ENCODE data around the gene RXRB.

Gene RXRB

GRCh38 chr6:33198159-33198852 lies 2.2 kb downstream of the RXRB start:
- no peaks in the 10 kb centered on the region for H3K9me3 ChIP-seq (ENCODE audit: control insufficient read depth in 5 of 5, low read length in 5 of 5)
- H3K27ac ChIP-seq (ENCODE audit: low read depth, low read length): no peak overlapping the region
- H3K4me1 ChIP-seq (ENCODE audit: control insufficient read depth in 5 of 5, insufficient read depth in 5 of 5, low read length in 5 of 5): peaks cover 13 to 47% (median 43%) of the 10 kb centered on the region in 5 donors
- peaks cover 7 to 57% (median 51%) of the 10 kb centered on the region in 5 donors for H3K36me3 ChIP-seq (ENCODE audit: control insufficient read depth in 5 of 5, insufficient read depth in 5 of 5, low read length in 5 of 5)
- peak overlapping the region in 1 of 5 donors; percentile 23 for H3K9ac ChIP-seq (ENCODE audit: low read length in 5 of 5)
- H3K27me3 ChIP-seq (ENCODE audit: control insufficient read depth in 5 of 5, insufficient read depth in 4 of 5, low read length in 5 of 5): no peaks in the 10 kb centered on the region
- peak overlapping the region in 1 of 5 donors; percentile 0 for H3K4me3 ChIP-seq (ENCODE audit: low read depth in 1 of 5, low read length in 5 of 5)

- Histone ChIP-seq H3K4me3 (ENCODE audit: low read depth in 1 of 5, low read length in 5 of 5) (peak overlapping the region in 1 of 5 donors; percentile 0), H3K4me1 (ENCODE audit: control insufficient read depth in 5 of 5, insufficient read depth in 5 of 5, low read length in 5 of 5) (peaks cover 15 to 52% (median 47%) of the 10 kb centered on the region in 5 donors), H3K9ac (ENCODE audit: low read length in 5 of 5) (no peak overlapping the region)
These were observed 2.9 kb downstream of the RXRB start for GRCh38 chr6:33197431-33198048.

DNA sequence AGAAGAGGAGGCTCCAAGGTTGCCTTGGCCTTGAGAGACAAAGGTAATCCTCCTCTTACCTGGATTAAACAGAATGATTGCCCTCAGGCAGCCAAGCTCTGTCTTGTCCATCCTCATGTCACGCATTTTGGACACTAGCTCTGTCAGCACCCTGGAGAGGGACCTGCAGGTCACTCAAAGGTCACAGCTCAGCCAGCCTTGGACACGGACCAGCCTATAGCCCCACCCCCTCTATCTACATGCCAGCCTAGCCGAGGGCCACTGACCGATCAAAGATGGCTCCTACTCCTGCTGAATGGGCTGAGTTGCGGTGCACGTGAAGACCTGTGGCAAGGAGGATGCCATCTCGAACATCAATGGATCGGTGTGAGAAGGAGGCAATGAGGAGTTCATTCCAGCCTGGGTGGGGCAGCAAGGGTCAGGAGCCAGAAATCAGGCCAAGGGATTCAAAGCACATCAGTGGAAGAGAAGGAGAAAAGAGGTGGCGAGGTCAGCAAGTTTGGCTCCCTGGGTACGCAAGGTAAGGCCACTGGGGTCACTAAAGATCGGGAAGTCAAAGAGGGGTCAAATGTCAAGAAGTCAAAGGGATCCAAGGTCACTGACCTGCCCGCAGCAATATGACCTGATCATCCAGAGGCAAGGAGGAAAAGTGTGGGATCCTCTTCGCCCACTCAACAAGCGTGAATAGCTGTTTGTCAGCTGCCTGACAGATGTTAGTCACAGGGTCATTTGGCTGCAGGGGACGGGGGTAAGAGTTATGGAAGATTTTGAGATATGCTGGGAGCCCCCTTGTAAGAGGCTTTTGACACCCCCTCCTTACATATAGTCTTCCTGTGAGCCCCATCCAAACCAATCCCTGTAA lies 4.9 kb downstream of the RXRB start:
- H3K4me3 ChIP-seq (ENCODE audit: low read depth in 1 of 5, low read length in 5 of 5): no peak overlapping the region
- H3K9ac ChIP-seq (ENCODE audit: low read length in 5 of 5): no peak overlapping the region
- peaks cover 5 to 49% (median 46%) of the 10 kb centered on the region in 5 donors for H3K4me1 ChIP-seq (ENCODE audit: control insufficient read depth in 5 of 5, insufficient read depth in 5 of 5, low read length in 5 of 5)
- H3K36me3 ChIP-seq (ENCODE audit: control insufficient read depth in 5 of 5, insufficient read depth in 5 of 5, low read length in 5 of 5): peaks cover 0 to 41% (median 37%) of the 10 kb centered on the region in 5 donors
- H3K27me3 ChIP-seq (ENCODE audit: control insufficient read depth in 5 of 5, insufficient read depth in 4 of 5, low read length in 5 of 5): peaks cover 10 to 16% (median 14%) of the 10 kb centered on the region in 5 donors
- H3K9me3 ChIP-seq (ENCODE audit: control insufficient read depth in 5 of 5, low read length in 5 of 5): no peaks in the 10 kb centered on the region
- H3K27ac ChIP-seq (ENCODE audit: low read depth, low read length): no peak overlapping the region

More at GRCh38 chr6:33197431-33198048, 2.9 kb downstream of the RXRB start:
- Histone ChIP-seq H3K27me3 (ENCODE audit: control insufficient read depth in 5 of 5, insufficient read depth in 4 of 5, low read length in 5 of 5) (no peaks in the 10 kb centered on the region), H3K9me3 (ENCODE audit: control insufficient read depth in 5 of 5, low read length in 5 of 5) (no peaks in the 10 kb centered on the region), H3K27ac (ENCODE audit: low read depth, low read length) (no peak overlapping the region), H3K36me3 (ENCODE audit: control insufficient read depth in 5 of 5, insufficient read depth in 5 of 5, low read length in 5 of 5) (peaks cover 3 to 49% (median 44%) of the 10 kb centered on the region in 5 donors)

- Histone ChIP-seq H3K9me3 (ENCODE audit: control insufficient read depth in 5 of 5, low read length in 5 of 5) (no peaks in the 10 kb centered on the region), H3K9ac (ENCODE audit: low read length in 5 of 5) (no peak overlapping the region), H3K27me3 (ENCODE audit: control insufficient read depth in 5 of 5, insufficient read depth in 4 of 5, low read length in 5 of 5) (peaks cover 13 to 24% (median 16%) of the 10 kb centered on the region in 5 donors), H3K27ac (ENCODE audit: low read depth, low read length) (no peak overlapping the region), H3K4me3 (ENCODE audit: low read depth in 1 of 5, low read length in 5 of 5) (no peak overlapping the region), H3K4me1 (ENCODE audit: control insufficient read depth in 5 of 5, insufficient read depth in 5 of 5, low read length in 5 of 5) (peaks cover 3 to 49% (median 43%) of the 10 kb centered on the region in 5 donors), H3K36me3 (ENCODE audit: control insufficient read depth in 5 of 5, insufficient read depth in 5 of 5, low read length in 5 of 5) (peaks cover 0 to 41% (median 37%) of the 10 kb centered on the region in 5 donors)
These were observed 6.0 kb downstream of the RXRB start for GRCh38 chr6:33194431-33194979.

- peaks cover 2 to 44% (median 35%) of the 10 kb centered on the region in 5 donors for H3K4me1 ChIP-seq (ENCODE audit: control insufficient read depth in 5 of 5, insufficient read depth in 5 of 5, low read length in 5 of 5)
- H3K4me3 ChIP-seq (ENCODE audit: low read depth in 1 of 5, low read length in 5 of 5): no peak overlapping the region
- no peak overlapping the region for H3K9ac ChIP-seq (ENCODE audit: low read length in 5 of 5)
- no peaks in the 10 kb centered on the region for H3K9me3 ChIP-seq (ENCODE audit: control insufficient read depth in 5 of 5, low read length in 5 of 5)
- H3K36me3 ChIP-seq (ENCODE audit: control insufficient read depth in 5 of 5, insufficient read depth in 5 of 5, low read length in 5 of 5): peaks cover 0 to 41% (median 37%) of the 10 kb centered on the region in 5 donors
- H3K27ac ChIP-seq (ENCODE audit: low read depth, low read length): no peak overlapping the region
- peaks cover 13 to 30% (median 21%) of the 10 kb centered on the region in 5 donors for H3K27me3 ChIP-seq (ENCODE audit: control insufficient read depth in 5 of 5, insufficient read depth in 4 of 5, low read length in 5 of 5)
These were observed 6.8 kb downstream of the RXRB start for GRCh38 chr6:33193619-33194018.

DNA sequence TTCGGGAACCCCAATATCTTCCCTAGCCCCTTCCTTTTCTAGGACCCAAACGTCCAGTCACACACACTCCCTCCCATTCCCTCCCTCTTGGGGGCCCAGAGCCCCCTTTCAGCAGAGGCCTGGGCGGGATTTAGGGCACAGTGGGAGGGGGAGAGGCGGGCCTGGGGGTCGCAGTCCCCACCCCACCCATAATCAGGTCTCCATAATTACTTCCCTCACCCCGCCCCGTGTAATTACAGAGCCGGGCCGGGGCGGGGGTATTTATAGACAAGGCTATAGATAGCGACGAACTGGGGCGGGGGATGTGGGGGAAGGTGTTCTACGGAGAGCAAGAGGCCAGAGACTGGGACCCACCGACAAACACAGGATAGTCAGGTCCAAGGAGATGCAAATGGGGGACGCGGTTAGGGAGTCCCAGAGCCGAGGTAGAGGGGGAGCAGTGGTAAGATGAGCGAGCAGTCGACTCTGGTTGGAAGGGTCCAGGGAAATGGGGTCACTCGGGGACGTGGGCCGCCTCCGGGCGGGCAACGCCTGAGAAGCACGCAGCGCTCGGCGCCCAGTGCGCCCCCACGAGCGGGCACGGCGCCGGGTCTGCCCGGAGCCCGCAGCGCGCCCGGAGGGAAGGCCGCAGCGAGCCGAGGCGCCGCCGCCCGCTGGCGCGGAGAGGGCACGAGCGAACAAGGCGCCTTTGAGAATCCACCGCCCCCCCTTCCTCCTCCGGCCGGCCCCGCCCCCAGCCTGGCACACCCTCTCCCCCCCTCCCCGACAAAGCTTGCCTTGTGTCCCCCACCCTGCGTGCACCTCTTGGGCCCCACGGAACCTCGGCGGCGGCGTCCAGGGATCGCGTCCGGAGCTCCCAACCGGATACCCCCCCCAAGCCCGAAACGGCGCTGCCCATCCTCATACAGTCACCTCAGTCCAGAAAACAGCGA lies 7.5 kb downstream of the RXRB start:
- H3K9ac ChIP-seq (ENCODE audit: low read length in 5 of 5): peak overlapping the region in 3 of 5 donors; percentile 36 to 71 (median 40)
- peaks cover 0 to 40% (median 37%) of the 10 kb centered on the region in 5 donors for H3K36me3 ChIP-seq (ENCODE audit: control insufficient read depth in 5 of 5, insufficient read depth in 5 of 5, low read length in 5 of 5)
- no peak overlapping the region for H3K27ac ChIP-seq (ENCODE audit: low read depth, low read length)
- H3K4me1 ChIP-seq (ENCODE audit: control insufficient read depth in 5 of 5, insufficient read depth in 5 of 5, low read length in 5 of 5): peaks cover 2 to 37% (median 28%) of the 10 kb centered on the region in 5 donors
- peak overlapping the region; percentile 46 to 63 (median 58) for H3K4me3 ChIP-seq (ENCODE audit: low read depth in 1 of 5, low read length in 5 of 5)
- H3K27me3 ChIP-seq (ENCODE audit: control insufficient read depth in 5 of 5, insufficient read depth in 4 of 5, low read length in 5 of 5): peaks cover 16 to 32% (median 21%) of the 10 kb centered on the region in 5 donors
- H3K9me3 ChIP-seq (ENCODE audit: control insufficient read depth in 5 of 5, low read length in 5 of 5): no peaks in the 10 kb centered on the region

- H3K4me3 ChIP-seq (ENCODE audit: low read depth in 1 of 5, low read length in 5 of 5): peak within 1 kb of the TSS; percentile 46 to 63 (median 58)
- H3K27me3 ChIP-seq (ENCODE audit: control insufficient read depth in 5 of 5, insufficient read depth in 4 of 5, low read length in 5 of 5): peaks cover 16 to 36% (median 21%) of the 10 kb centered on the region in 5 donors
- H3K4me1 ChIP-seq (ENCODE audit: control insufficient read depth in 5 of 5, insufficient read depth in 5 of 5, low read length in 5 of 5): peaks cover 2 to 30% (median 21%) of the 10 kb centered on the region in 5 donors
- no peaks in the 10 kb centered on the region for H3K9me3 ChIP-seq (ENCODE audit: control insufficient read depth in 5 of 5, low read length in 5 of 5)
- H3K27ac ChIP-seq (ENCODE audit: low read depth, low read length): no peak within 1 kb of the TSS
- peak within 1 kb of the TSS in 3 of 5 donors; percentile 36 to 71 (median 40) for H3K9ac ChIP-seq (ENCODE audit: low read length in 5 of 5)
- H3K36me3 ChIP-seq (ENCODE audit: control insufficient read depth in 5 of 5, insufficient read depth in 5 of 5, low read length in 5 of 5): peaks cover 0 to 32% (median 31%) of the 10 kb centered on the region in 5 donors
These were observed 8.3 kb downstream of the RXRB start, which contains the start of gene COL11A2 for GRCh38 chr6:33192105-33192646. Gene COL11A2 (minus strand): TSS chr6:33192467. CDS start chr6:33192240, 227 bp downstream.

DNA sequence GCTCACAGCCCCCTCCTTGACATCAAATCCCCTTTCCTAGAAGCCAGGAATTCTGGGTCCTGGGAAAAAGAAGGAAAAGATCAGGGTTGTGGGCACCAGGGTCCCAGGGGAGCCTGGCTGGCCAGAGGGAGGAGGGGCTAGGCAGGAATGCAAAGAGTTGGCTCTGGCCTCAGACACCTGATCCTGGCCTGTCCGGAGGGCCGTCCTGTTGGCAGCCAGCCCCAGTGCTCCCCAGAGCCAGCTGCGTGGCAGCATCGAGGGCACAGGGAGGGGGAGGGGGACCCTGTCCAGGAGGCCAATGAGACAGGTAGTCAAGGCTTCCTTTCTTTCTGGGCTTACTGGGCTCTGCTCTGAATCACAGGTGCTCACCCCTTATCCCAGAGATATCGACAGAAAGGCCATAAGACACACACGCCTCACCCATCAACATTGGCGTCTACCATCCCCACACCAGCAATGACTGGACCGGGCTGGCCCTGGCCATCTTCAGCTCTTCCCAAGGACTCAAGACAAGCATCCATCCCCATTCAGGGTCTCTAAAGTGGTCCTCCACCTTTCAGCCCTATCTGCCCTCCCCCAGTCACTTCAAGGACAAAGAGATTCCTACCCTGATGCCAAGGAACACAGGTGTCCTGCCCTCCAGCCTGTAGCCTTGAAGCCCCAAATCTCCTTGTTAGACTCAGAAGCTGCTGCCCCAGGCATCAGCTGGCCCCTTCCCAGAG lies 8.9 kb downstream of the RXRB start:
- Histone ChIP-seq H3K9me3 (ENCODE audit: control insufficient read depth in 5 of 5, low read length in 5 of 5) (no peaks in the 10 kb centered on the region), H3K27ac (ENCODE audit: low read depth, low read length) (no peak overlapping the region), H3K36me3 (ENCODE audit: control insufficient read depth in 5 of 5, insufficient read depth in 5 of 5, low read length in 5 of 5) (peaks cover 0 to 27% (median 26%) of the 10 kb centered on the region in 5 donors), H3K4me3 (ENCODE audit: low read depth in 1 of 5, low read length in 5 of 5) (no peak overlapping the region), H3K9ac (ENCODE audit: low read length in 5 of 5) (peak overlapping the region in 1 of 5 donors; percentile 24), H3K4me1 (ENCODE audit: control insufficient read depth in 5 of 5, insufficient read depth in 5 of 5, low read length in 5 of 5) (peaks cover 2 to 30% (median 20%) of the 10 kb centered on the region in 5 donors), H3K27me3 (ENCODE audit: control insufficient read depth in 5 of 5, insufficient read depth in 4 of 5, low read length in 5 of 5) (peaks cover 18 to 37% (median 21%) of the 10 kb centered on the region in 5 donors)
